ENCODE results near the gene MRPS30. TPM values are rescaled to one million over a fixed set of nuclear protein-coding genes. Genes with fewer than 3 reads are reported as not detected.

Gene MRPS30
- polyA plus RNA-seq, 1 donor from 2014 or later, result 52.5 TPM

GRCh38 chr5:44806608-44807007, 2.1 kb upstream of the MRPS30 start:
- Histone ChIP-seq H2AFZ (ENCODE audit: low read depth, low read length) (no peak overlapping the region), H3F3A (ENCODE audit: insufficient read depth, low read length, poor library complexity, severe bottlenecking) (no peaks in the 10 kb centered on the region), H3K4me3 (ENCODE audit: low read length) (no peak overlapping the region), H3K4me2 (ENCODE audit: low read length) (no peak overlapping the region), H3K79me2 (replicated peaks; ENCODE audit: insufficient read depth, low read length) (peaks cover 26% of the 10 kb centered on the region), H3K9me2 (ENCODE audit: insufficient read depth, low read length) (no peaks in the 10 kb centered on the region), H4K20me1 (ENCODE audit: insufficient read depth) (no peaks in the 10 kb centered on the region), H3K27ac (ENCODE audit: low read length) (no peak overlapping the region), H3K9me3 (ENCODE audit: low read length) (no peaks in the 10 kb centered on the region), H3K36me3 (ENCODE audit: insufficient read depth, low read length) (no peaks in the 10 kb centered on the region), H3K9ac (ENCODE audit: low read length) (no peak overlapping the region), H3K27me3 (ENCODE audit: insufficient read depth, low read depth, low read length) (no peaks in the 10 kb centered on the region)
- TF ChIP-seq, protein P1, sequence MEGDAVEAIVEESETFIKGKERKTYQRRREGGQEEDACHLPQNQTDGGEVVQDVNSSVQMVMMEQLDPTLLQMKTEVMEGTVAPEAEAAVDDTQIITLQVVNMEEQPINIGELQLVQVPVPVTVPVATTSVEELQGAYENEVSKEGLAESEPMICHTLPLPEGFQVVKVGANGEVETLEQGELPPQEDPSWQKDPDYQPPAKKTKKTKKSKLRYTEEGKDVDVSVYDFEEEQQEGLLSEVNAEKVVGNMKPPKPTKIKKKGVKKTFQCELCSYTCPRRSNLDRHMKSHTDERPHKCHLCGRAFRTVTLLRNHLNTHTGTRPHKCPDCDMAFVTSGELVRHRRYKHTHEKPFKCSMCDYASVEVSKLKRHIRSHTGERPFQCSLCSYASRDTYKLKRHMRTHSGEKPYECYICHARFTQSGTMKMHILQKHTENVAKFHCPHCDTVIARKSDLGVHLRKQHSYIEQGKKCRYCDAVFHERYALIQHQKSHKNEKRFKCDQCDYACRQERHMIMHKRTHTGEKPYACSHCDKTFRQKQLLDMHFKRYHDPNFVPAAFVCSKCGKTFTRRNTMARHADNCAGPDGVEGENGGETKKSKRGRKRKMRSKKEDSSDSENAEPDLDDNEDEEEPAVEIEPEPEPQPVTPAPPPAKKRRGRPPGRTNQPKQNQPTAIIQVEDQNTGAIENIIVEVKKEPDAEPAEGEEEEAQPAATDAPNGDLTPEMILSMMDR (IDR thresholded peaks at IDR 0.05; ENCODE audit: poor library complexity, severe bottlenecking), result no peak

GRCh38 chr5:44807269-44807668, 1.5 kb upstream of the MRPS30 start:
- no peaks in the 10 kb centered on the region for H3K36me3 ChIP-seq (ENCODE audit: insufficient read depth, low read length)
- no peaks in the 10 kb centered on the region for H3K9me2 ChIP-seq (ENCODE audit: insufficient read depth, low read length)
- H3K9ac ChIP-seq (ENCODE audit: low read length), result no peak overlapping the region
- no peak overlapping the region for H2AFZ ChIP-seq (ENCODE audit: low read depth, low read length)
- no peak overlapping the region for H3K4me2 ChIP-seq (ENCODE audit: low read length)
- H3K4me3 ChIP-seq (ENCODE audit: low read length), result no peak overlapping the region
- H3K9me3 ChIP-seq (ENCODE audit: low read length), result no peaks in the 10 kb centered on the region
- H3K27me3 ChIP-seq (ENCODE audit: insufficient read depth, low read depth, low read length), result no peaks in the 10 kb centered on the region
- TF ChIP-seq, protein P1 (IDR thresholded peaks at IDR 0.05; ENCODE audit: poor library complexity, severe bottlenecking), result no peak
- no peak for TF ChIP-seq SMC3 (conservative IDR thresholded peaks at IDR 0.05; ENCODE audit: poor library complexity)
- no peak for TF ChIP-seq EP300 (conservative IDR thresholded peaks at IDR 0.05; ENCODE audit: poor library complexity, severe bottlenecking)
- TF ChIP-seq TAF1 (IDR thresholded peaks at IDR 0.05; ENCODE audit: low read depth), result no peak
- no peak for TF ChIP-seq EZH2 (IDR thresholded peaks at IDR 0.05; ENCODE audit: borderline replicate concordance, insufficient read depth, low read length, poor library complexity, severe bottlenecking)
- no peaks in the 10 kb centered on the region for H4K20me1 ChIP-seq (ENCODE audit: insufficient read depth)
- peaks cover 33% of the 10 kb centered on the region for H3K79me2 ChIP-seq (replicated peaks; ENCODE audit: insufficient read depth, low read length)
- no peaks in the 10 kb centered on the region for H3F3A ChIP-seq (ENCODE audit: insufficient read depth, low read length, poor library complexity, severe bottlenecking)
- no peak overlapping the region for H3K27ac ChIP-seq (ENCODE audit: low read length)

- Histone ChIP-seq H3K9ac (ENCODE audit: low read length) (peak overlapping the region; percentile 92), H3K4me2 (ENCODE audit: low read length) (peak overlapping the region; percentile 91), H3F3A (ENCODE audit: insufficient read depth, low read length, poor library complexity, severe bottlenecking) (no peaks in the 10 kb centered on the region), H3K36me3 (ENCODE audit: insufficient read depth, low read length) (no peaks in the 10 kb centered on the region), H2AFZ (ENCODE audit: low read depth, low read length) (peak overlapping the region; percentile 91), H4K20me1 (ENCODE audit: insufficient read depth) (no peaks in the 10 kb centered on the region), H3K79me2 (replicated peaks; ENCODE audit: insufficient read depth, low read length) (peaks cover 37% of the 10 kb centered on the region), H3K9me3 (ENCODE audit: low read length) (no peaks in the 10 kb centered on the region), H3K27ac (ENCODE audit: low read length) (peak overlapping the region; percentile 90), H3K27me3 (ENCODE audit: insufficient read depth, low read depth, low read length) (no peaks in the 10 kb centered on the region), H3K9me2 (ENCODE audit: insufficient read depth, low read length) (no peaks in the 10 kb centered on the region), H3K4me3 (ENCODE audit: low read length) (peak overlapping the region; percentile 84)
- TF ChIP-seq POLR2AphosphoS5 (IDR thresholded peaks at IDR 0.05) (no peak), TAF1 (IDR thresholded peaks at IDR 0.05; ENCODE audit: low read depth) (no peak), EP300 (conservative IDR thresholded peaks at IDR 0.05; ENCODE audit: poor library complexity, severe bottlenecking) (no peak), MXI1 (conservative IDR thresholded peaks at IDR 0.05; ENCODE audit: poor library complexity, severe bottlenecking) (peak; percentile 72)
- TF ChIP-seq, protein P1 (IDR thresholded peaks at IDR 0.05; ENCODE audit: poor library complexity, severe bottlenecking), result no peak
These were observed 638 bp downstream of the MRPS30 start for GRCh38 chr5:44809215-44809955.
